Activated CD8-positive, alpha-beta memory T cell treated with anti-CD3 and anti-CD28 coated beads for 36 hours (primary cell): ENCODE data around the gene OR7C1. TPM values are rescaled to one million over a fixed set of nuclear protein-coding genes. Genes with fewer than 3 reads are reported as not detected.
"Not testable (repeated sequence)": the region's sequence is repeated elsewhere in the genome, so short reads cannot be mapped to it uniquely, and the experiment has no call there.

Experiments used
- CTCF ChIA-PET: fragments of 350-600 bp; sonication (Branson Sonifier 250); formaldehyde crosslinking; loops from one replicate; lab custom pipeline; 2021; ENCODE audit warnings: antibody characterized with exemption; lab: Charles Lee
- POLR2A ChIA-PET: fragments of 350-600 bp; sonication (Branson Sonifier 250); formaldehyde crosslinking; loops from one replicate; lab custom pipeline; 2021; ENCODE audit warnings: antibody characterized with exemption; lab: Charles Lee
- total RNA-seq, 2 experiments: library from RNA; stranded (reverse); gene quantifications; one replicate each; pipeline ENCODE4 v1.2.3, GENCODE V29; 2021

OR7C1 gene
- total RNA-seq, 2 experiments from 2014 or later: not detected

DNA sequence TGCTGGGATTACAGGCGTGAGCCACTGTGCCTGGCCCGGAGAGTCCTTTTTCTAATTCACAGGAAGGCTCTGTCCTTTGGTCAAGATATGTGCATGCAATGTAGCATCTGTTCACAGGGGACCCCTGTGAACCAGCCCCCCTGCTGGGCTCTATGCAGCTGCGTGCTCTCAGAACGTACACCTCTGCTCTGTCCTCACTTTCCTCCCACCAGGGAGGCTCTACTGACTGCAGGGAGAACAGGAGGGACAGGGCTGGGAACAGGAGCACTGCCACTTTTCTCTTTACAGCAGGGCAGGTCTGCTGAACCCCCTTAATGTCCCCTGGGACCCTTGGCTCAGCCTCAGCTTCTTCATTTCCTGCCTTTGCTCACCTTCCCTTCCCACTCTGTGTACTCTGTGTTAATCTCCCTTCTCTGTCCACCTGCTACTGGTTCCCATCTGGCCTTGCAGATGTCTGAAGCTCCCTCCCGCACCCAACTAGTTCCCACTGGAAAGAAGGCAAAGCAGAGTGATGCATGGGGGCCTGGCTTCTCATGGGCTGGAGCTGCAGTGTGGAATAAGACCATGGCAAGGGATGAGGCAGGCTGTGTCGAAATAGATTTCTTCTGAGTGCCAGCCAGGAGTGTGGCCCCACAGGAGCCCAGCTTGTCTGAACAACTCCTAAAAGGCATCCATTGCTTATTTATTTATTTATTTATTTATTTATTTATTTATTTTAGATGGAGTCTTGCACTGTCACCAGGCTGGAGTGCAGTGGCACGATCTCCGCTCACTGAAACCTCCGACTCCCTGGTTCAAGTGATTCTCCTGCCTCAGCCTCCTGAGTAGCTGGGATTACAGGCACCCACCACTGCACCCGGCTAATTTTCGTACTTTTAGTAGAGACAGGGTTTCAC lies 63.8 kb downstream of the OR7C1 start:
- ChIA-PET POLR2A (no interaction called here), CTCF (no interaction called here)

DNA sequence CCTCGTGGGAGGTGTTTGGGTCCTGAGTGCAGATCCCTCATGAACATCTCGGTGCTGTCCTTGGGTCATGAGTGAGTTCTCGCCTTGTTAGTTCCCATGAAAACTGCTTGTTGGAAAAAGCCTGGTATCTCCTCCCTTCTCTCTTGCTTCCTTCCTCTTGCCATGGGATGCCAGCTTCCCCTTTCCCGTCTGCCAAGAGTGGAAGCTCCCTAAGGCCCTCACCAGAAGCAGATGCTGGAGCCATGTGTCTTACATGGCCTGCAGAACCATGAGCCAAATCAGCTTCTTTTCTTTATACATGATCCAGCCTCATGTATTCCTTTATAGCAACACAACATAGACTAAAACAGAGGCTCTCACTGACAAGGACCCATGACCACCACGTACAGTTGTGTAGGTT lies 64.8 kb downstream of the OR7C1 start:
- ChIA-PET CTCF (no interaction called here), POLR2A (interaction anchor here (0.6 kb wide), 1 partner anchor 11 kb away, joined by 4 read pairs; no protein-coding TSS in a partner anchor)

DNA sequence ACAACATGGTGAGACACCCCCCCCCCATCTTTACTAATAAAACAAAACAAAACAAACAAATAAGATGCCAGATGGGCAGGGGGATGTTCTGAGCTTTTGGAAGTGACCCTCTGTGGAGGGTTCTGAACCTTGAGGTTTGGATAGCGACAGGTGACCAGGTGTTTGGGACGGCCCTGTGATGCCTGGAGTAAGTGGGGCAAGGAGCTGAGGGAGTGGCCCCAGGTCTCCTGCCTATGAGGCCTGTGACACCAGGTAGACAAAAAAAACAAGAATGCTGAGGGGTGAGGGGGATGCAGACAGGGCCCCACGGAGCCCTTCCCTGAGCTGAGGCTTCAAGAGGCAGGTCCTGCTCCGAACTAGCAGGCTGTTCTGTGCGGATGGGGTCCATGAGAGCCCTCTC lies 65.8 kb downstream of the OR7C1 start:
- CTCF ChIA-PET: no interaction called here

DNA sequence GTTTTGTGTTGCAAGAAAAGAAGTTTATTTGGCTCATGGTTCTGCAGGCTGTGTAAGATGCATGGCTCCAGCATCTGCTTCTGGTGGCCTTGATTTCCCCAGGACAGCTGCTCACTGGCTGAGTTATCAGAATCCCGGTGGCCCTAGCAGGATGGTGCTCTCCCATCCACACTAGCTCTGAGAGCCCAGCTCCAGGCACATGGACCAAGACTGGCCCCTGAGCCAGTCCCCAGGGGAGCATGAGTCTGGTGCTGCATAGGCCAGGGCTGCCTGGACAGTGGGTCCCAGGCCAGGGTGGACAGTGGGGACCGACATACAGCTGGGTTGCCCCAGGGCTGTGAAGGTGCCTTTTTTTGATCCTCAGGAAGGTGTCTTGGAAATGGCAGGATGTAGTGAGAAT lies 67.0 kb downstream of the OR7C1 start:
- ChIA-PET POLR2A (no interaction called here), CTCF (no interaction called here)

More for the DNA sequence above, 65.8 kb downstream of the OR7C1 start:
- POLR2A ChIA-PET: no interaction called here

DNA sequence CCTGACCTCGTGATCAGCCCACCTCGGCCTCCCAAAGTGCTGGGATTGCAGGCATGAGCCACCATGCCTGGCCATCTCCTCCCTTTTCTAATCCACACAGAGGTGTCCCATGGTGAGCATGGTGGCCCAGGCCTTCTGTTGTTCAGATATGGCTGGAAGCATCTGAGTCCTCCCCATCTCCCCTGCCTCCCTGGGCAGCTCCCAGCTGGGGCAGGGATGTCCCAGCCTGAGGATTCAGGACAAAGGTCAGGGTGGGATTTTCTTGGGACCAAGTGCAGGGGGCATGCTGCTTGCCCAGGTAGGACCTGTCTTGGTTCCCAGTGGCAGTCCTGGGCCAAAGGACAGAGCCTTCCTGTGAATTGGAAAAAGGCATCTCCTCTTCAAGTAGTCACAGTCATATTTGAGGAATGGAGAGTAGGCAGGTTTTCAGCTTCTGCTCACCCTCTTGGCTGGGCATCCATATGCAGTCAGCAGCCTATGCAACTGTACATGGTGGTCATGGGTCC lies 67.5 kb downstream of the OR7C1 start:
- POLR2A ChIA-PET: no interaction called here
- CTCF ChIA-PET: no interaction called here

DNA sequence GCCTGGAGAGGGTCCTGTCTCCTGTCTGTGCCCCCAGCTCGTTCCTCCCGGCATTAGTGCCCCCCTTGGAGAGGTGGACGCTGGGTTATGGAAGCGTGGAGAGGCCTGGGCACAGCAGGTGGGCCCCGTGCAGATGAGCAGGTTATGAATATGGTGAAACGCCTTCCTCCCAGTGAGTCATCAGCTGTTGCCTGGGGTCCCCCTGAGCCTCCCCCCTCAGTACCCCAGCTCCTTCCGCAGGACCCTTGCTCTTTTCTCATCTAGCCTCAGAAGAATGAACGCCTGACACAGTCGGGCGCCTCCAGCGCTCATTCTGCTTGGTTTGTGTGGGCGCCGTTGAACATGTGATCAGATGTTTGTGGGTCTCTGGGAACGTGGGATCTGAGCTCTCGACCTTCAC lies 69.1 kb downstream of the OR7C1 start:
- POLR2A ChIA-PET, CTCF ChIA-PET: not testable (repeated sequence)

DNA sequence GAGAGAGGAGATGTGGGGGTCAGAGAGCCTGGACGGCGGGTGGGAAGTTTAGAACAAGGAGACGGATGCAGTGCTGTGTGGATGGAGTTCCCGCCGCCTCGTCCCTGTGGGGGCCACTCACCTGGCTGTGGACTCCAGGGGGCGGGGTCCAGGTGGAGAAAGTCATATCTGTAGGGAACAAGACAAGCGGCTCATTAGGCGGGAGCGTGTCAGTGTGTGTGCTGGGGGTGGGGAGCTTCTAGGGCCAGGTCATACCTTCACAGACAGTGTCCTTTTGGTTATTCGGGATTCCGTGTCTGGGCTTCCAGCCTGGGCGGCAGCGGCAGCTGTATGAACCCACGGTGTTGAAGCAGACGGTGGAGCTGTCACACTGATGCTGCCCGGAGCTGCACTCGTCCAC lies 69.6 kb downstream of the OR7C1 start:
- POLR2A ChIA-PET, CTCF ChIA-PET: not testable (repeated sequence)

DNA sequence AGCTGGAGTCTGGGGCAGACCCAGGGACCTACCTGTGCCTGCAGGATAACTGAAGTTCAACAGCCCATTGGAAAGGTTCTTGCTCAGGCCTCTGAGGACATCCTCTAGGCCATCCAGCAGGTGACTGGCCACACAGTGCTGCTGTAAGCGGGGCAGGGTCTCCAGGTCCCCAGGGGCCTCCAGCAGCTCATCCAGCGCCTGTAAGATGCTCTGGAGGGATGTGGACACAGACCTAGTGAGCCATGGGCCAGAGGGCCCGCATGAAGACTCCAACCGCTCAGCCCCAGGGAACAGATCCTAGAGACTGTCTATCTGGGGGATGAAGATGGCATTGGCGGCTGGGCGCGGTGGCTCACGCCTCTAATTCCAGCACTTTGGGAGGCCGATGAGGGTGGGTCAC lies 70.6 kb downstream of the OR7C1 start:
- CTCF ChIA-PET: no interaction called here
- POLR2A ChIA-PET: no interaction called here

DNA sequence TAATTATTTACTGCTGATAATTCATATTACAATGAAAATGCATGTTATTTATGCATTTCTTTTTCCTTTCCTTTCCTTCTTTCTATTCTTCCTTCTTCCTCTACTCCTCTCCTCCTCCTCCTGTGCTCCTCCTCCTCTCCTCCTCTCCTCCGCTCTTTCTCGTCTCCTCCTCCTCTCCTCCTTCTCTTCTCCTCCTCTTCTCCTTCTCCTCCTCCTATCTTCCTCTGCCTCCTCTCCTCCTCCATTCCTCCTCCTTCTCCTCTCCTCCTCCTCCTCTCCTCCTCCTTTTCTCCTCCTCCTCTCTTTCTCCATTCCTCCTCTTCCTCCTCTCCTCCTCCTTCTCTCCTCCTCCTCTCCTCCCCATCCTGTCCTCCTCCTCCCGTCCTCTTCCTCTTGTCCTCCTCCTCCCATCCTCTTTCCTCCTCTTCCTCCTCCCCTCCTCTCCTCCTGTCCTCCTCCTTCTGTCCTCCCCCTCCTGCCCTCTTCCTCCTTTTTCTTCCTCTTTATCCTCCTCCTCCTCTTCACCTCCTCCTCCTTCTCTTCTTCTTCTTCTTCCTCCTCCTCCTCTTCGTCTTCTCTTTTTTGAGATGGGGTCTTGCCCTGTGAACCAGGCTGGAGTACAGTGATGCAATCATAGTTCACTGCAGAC lies 71.4 kb downstream of the OR7C1 start:
- POLR2A ChIA-PET: no interaction called here
- CTCF ChIA-PET: no interaction called here

DNA sequence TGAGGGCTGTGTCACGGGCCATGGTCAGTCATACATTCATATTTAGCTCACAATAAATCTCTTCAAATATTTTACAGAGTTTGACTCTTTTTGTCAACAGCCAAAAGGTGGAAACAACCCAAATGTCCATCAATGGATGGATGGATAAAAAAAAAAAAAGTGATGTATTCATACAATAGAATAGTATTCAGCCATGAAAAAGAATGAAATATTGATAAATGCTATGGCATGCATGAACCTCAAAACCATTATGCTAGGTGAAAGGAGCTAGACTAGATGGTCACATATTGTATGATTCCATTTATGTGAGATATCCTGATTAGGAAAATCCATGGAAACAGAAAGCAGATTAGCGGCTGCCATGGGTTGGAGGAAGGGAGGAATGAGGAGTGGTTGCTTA lies 72.9 kb downstream of the OR7C1 start:
- ChIA-PET CTCF (no interaction called here), POLR2A (no interaction called here)

DNA sequence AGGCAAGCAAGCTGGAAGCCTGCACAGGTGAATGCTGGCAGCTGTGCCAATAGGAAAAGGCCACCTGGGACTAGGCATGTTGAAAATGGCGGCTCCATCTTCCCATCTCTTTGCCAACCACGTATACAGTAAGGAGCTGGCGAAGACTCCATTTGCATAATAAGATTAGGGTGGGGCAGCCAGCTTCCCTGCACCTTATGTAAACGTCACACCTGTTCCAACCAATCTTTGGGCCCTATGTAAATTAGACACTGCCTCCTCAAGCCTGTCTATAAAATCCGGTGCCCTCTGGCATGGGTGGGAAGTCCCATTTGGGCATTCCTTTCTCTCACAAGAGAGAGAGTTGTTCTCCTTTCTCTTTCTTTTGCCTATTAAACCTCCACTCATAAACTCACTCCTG lies 73.4 kb downstream of the OR7C1 start:
- ChIA-PET CTCF (no interaction called here), POLR2A (no interaction called here)

DNA sequence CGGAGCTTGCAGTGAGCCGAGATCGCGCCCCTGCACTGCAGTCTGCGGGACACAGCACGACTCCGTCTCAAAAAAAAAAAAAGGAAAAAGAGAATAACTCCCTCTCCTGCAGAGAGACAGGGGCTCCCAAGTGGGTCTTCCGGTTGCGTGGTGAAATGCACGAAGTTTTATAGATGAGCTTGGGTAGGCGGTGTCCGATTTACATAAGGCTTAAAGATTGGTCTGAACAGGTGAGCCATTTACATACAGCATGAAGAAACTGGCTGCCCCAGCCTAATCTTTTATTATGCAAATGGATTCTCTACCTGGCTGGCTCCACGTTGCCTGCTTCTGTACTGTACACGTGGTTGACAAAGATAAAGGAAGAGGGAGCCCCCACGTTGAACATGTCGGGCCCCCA lies 76.2 kb downstream of the OR7C1 start:
- CTCF ChIA-PET: no interaction called here
- POLR2A ChIA-PET: no interaction called here

DNA sequence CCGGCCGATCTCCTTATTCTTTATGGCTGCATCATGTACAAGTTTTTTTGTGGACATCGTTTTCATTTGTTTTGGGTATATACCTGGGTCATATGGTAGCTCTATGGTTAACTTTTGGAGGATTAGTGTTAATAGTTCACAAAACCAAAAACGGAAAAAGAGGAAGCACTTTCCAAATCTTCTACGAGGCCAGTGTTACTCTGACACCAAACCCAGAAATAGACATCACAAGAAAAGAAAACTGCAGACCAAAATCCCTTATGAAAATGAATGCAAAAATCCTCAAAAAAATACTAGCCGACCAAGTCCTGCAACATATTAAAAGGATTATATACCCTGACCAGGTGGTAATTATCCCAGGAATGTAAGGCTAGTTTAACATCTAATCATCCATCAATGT lies 86.4 kb downstream of the OR7C1 start:
- ChIA-PET POLR2A (no interaction called here), CTCF (interaction anchor here (1.0 kb wide), 1 partner anchor 175 kb away, joined by 3 read pairs; no protein-coding TSS in a partner anchor)

Other genes with a start within 250 kb of the OR7C1 start
- gene ADGRE3, start 160.3 kb downstream of the OR7C1 start, total RNA-seq: not detected
- 1 to 10 TPM; 7.8 to 8.0 TPM for gene ZNF333, start 145.1 kb downstream of the OR7C1 start, total RNA-seq
- under 1 TPM; 0.42 to 0.69 TPM for gene ADGRE2, start 56.6 kb downstream of the OR7C1 start, total RNA-seq
- gene OR7A5, start within 50 bp of the OR7C1 start, total RNA-seq: not detected
- gene OR7A10, start 13.7 kb upstream of the OR7C1 start, total RNA-seq: not detected
- gene OR7A17, start 50.9 kb upstream of the OR7C1 start, total RNA-seq: not detected
- gene OR7C2, start 106.3 kb upstream of the OR7C1 start, total RNA-seq: not detected
- gene SLC1A6, start 144.7 kb upstream of the OR7C1 start, total RNA-seq: not detected
- gene CASP14, start 214.3 kb upstream of the OR7C1 start, total RNA-seq: not detected
- gene OR1I1, start 247.0 kb upstream of the OR7C1 start, total RNA-seq: not detected